Fibroblast of skin of left biceps (primary cell): ENCODE data around the gene ARTN.

ENCODE experiments used
- DNase-seq, 2 experiments: peaks; one replicate each; pipeline ENCODE4 v3.0.0-alpha.2; 2013; ENCODE audit warnings: low read depth in 2 of 2

The ARTN gene

GRCh38 chr1:43924516-43924915 is 9.1 kb upstream of the ARTN start:
- DNase-seq = no peak

GRCh38 chr1:43925846-43926245 is 7.8 kb upstream of the ARTN start:
- DNase-seq = no peak

DNA sequence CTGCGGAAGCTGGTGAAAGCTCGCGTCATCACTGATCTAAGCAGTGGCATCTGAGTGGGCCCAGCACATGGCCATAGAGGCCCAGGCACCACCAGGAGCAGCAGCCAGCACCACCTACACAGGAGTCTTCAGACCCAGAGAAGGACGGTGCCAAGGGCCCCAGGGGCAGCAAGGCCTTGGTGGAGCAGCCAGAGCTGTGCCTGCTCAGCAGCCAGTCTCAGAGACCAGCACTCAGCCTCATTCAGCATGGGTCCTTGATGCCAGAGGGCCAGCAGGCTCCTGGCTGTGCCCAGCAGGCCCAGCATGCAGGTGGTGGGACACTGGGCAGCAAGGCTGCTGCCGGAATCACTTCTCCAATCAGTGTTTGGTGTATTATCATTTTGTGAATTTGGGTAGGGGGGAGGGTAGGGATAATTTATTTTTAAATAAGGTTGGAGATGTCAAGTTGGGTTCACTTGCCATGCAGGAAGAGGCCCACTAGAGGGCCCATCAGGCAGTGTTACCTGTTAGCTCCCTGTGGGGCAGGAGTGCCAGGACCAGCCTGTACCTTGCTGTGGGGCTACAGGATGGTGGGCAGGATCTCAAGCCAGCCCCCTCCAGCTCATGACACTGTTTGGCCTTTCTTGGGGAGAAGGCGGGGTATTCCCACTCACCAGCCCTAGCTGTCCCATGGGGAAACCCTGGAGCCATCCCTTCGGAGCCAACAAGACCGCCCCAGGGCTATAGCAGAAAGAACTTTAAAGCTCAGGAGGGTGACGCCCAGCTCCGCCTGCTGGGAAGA is 3.2 kb upstream of the ARTN start:
- no peak for DNase-seq

DNA sequence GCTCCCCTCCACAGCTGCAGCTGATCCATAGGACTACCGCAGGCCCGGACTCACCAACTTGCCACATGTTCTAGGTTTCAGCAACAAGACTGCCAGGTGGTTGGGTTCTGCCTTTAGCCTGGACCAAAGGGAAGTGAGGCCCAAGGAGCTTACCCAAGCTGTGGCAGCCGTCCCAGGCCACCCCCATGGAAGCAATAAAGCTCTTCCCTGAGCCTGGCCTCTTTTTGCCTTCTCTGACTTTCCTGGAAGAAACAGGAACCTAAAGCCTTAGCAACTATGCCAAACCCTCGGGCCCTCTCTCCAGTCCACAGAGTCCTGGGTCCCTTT is 2.7 kb upstream of the ARTN start:
- DNase-seq = no peak

- no peak for DNase-seq
Observed at GRCh38 chr1:43931711-43932660, 1.6 kb upstream of the ARTN start.

DNA sequence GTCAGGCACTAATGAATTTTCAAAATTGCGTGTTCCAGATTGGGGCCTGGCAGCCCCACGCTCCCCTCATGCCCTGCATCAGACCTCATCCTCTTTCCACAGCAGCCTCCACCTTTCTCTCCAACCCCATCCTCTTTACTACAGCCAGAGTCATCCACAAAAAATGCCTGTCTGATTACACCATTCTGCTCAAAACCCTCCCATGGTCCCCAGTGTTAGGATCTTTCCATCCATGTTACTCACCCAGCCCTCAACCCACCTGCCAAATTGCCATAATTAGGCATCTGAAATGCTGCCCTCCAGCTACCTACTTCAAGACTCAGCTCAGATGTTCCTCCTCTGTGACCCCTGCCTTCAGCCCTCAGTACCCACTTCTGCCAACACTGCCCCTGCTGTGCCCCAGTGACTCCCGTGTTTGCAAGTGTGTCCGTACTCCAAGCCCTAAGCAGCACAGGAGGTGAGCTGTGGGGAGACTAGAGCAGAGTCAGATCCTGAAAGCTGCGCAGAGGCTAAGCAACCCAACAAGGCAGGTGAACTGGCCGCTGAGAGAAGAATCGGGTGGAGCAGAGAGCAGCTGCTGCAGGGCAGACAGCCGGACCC is 715 bp upstream of the ARTN start:
- DNase-seq = peak in 1 of 2 experiments; percentile 19

DNA sequence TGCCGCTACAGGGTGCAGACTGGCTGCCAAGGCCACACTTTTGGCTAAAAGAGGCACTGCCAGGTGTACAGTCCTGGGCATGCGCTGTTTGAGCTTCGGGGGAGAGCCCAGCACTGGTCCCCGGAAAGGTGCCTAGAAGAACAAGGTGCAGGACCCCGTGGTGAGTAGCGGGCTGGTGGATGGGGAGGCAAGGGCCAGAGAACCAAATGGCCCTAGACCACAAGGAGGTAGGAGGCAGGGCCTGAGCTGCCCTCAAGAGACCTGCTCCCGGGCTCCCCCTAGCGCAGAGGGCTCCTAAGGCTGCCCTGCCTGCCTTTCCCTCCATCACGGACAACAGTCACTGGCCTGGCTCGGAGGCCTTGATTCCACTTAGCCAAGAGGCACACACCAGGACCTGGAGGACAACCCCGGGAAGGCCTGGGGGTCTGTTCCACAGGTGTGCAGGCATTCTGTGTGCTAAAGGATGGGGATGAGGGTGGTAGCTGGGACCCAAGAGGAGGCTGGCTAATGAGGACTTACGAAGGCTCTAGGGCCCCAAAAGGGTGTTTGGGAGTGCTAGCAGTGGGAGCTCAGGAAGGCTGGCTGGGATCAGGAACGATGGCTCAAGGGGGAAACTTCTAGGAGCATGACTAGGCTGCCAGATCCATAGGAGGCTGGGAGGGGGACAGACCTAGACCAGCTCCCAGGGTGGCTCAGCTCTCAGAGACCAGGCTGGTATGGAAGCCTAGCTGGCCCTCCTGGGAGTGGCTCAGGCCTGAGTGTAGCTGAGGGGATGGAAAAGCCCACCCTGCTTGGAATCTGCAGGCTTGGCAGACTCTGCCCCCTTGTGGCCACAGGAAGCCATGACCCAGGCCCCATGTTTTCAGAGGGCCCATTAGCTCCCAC is 742 bp downstream of the ARTN start:
- peak in 1 of 2 experiments; percentile 18 for DNase-seq

GRCh38 chr1:43934986-43935324 is 1.4 kb downstream of the ARTN start:
- no peak for DNase-seq

DNA sequence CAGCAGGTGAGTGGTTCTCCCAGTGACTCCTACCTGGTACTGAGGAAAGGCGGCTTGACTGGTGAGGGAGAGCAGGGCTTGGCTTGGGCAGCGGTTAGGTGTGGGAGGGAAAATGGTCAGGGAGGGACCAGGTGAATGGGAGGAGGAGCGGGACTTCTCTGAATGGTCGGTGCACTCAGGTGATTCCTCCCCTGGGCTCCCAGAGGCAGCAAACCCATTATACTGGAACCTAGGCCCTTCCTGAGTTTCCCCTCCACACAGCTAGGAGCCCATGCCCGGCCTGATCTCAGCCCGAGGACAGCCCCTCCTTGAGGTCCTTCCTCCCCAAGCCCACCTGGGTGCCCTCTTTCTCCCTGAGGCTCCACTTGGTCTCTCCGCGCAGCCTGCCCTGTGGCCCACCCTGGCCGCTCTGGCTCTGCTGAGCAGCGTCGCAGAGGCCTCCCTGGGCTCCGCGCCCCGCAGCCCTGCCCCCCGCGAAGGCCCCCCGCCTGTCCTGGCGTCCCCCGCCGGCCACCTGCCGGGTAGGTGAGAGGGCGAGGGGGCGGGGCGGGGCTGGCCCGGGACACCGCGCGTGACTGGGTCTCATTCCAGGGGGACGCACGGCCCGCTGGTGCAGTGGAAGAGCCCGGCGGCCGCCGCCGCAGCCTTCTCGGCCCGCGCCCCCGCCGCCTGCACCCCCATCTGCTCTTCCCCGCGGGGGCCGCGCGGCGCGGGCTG is 2.3 kb downstream of the ARTN start:
- DNase-seq = no peak

DNA sequence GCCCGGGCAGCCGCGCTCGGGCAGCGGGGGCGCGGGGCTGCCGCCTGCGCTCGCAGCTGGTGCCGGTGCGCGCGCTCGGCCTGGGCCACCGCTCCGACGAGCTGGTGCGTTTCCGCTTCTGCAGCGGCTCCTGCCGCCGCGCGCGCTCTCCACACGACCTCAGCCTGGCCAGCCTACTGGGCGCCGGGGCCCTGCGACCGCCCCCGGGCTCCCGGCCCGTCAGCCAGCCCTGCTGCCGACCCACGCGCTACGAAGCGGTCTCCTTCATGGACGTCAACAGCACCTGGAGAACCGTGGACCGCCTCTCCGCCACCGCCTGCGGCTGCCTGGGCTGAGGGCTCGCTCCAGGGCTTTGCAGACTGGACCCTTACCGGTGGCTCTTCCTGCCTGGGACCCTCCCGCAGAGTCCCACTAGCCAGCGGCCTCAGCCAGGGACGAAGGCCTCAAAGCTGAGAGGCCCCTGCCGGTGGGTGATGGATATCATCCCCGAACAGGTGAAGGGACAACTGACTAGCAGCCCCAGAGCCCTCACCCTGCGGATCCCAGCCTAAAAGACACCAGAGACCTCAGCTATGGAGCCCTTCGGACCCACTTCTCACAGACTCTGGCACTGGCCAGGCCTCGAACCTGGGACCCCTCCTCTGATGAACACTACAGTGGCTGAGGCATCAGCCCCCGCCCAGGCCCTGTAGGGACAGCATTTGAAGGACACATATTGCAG is 3.0 kb downstream of the ARTN start:
- DNase-seq = no peak

GRCh38 chr1:43937179-43937865 is 3.7 kb downstream of the ARTN start:
- DNase-seq = no peak

GRCh38 chr1:43938383-43938782 is 4.8 kb downstream of the ARTN start:
- no peak for DNase-seq

GRCh38 chr1:43938892-43939587 is 5.4 kb downstream of the ARTN start:
- no peak for DNase-seq

DNA sequence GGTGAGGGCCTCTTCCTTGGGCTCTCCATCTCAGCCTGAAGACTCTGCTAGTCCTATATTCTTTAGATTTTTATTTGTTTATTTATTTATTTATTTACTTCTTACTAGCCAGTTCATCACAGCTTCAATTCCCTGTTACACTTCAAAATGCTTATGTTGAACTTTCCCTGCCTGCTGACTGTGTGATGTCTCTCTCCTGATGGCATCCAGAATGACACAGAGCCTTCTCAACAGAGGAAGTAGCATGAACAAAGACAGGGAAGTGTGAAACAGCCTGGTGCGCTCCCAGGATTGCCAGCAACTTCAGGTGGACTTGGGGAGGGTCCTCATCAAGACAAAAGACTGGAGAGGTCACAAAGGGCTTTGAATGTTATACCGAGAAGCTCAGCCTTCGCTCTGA is 8.8 kb downstream of the ARTN start:
- DNase-seq = no peak

DNA sequence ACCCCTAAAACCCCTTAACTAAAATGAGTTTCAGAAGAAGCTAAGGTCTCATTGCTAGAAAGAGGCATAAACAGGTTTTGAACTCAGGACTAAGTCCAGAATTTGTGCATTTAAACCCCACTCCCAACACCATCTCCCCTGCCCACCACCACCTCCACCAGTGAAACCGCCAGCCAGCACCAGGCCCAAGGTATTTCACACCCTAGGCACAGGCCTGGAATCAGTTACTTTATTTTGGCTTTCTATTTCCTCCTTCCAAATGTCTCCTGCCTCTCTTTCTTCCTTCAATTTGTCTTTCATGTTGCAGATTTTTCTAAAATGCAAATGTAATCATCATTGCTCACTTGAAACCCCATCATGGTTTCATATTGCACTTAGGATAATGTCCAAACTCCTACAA is 11.3 kb downstream of the ARTN start:
- DNase-seq = no peak

GRCh38 chr1:43945674-43946235 is 12.2 kb downstream of the ARTN start:
- no peak for DNase-seq

GRCh38 chr1:43946236-43947060 is 12.8 kb downstream of the ARTN start, which contains the start of gene IPO13:
Gene IPO13, plus strand, starts transcription at chr1:43946950. Its CDS starts 651 bp downstream, at chr1:43947601.
- DNase-seq = peak; percentile 78 to 80
